B cell (primary cell): ENCODE measurements around the gene GPHN. TPM values are rescaled to one million over a fixed set of nuclear protein-coding genes. Genes with fewer than 3 reads are reported as not detected.

Experiments used
- ATAC-seq: fragments of 200-7000 bp; cut with Tn5 transposase; one replicate; pipeline ENCODE4 v1.10.0; 2021; ENCODE audit warnings: low read depth, mild to moderate bottlenecking, moderate number of reproducible peaks, moderate library complexity
- CTCF ChIA-PET: fragments of 350-600 bp; sonication (Branson Sonifier 250); formaldehyde crosslinking; loops from one replicate; lab custom pipeline; 2021; ENCODE audit warnings: antibody characterized with exemption, inconsistent platforms; lab: Charles Lee
- POLR2A ChIA-PET: fragments of 350-600 bp; sonication (Branson Sonifier 250); formaldehyde crosslinking; loops from one replicate; lab custom pipeline; 2021; ENCODE audit warnings: antibody characterized with exemption; lab: Charles Lee
- DNase-seq: peaks from one replicate; pipeline ENCODE4 v3.0.0; 2013
- H2AFZ ChIP-seq: 2 replicates; pipeline ENCODE4 v1.6.1; 2012; ENCODE audit warnings: mild to moderate bottlenecking, low read depth, low read length; ENCODE audit not compliant: insufficient read depth, poor library complexity, severe bottlenecking
- H3K27ac ChIP-seq, 2 donors: 1 replicate in 1 of 2; 2 replicates in 1 of 2; pipeline ENCODE4 v1.5.1; 2012 to 2013; ENCODE audit warnings: low read length in 2 of 2, mild to moderate bottlenecking in 2 of 2, moderate library complexity in 1 of 2
- H3K27me3 ChIP-seq, 4 experiments: fragments of 200-600 bp in 1 of 4; sonication (generic) in 1 of 4; replicated peaks in 1 of 4; 1 replicate in 2 of 4; 2 replicates in 2 of 4; pipeline versions ENCODE4 v1.6.1 to v1.7.0; 2013 to 2016; ENCODE audit warnings: low read length in 3 of 4, mild to moderate bottlenecking in 2 of 4, mixed read lengths in 1 of 4, moderate library complexity in 1 of 4; ENCODE audit not compliant: insufficient read depth in 4 of 4, control insufficient read depth in 3 of 4; ENCODE audit errors: control extremely low read depth in 1 of 4
- H3K36me3 ChIP-seq, 2 experiments: replicated peaks in 1 of 2; 1 replicate in 1 of 2; 2 replicates in 1 of 2; pipeline versions ENCODE4 v1.6.1 to v1.7.1; 2013; ENCODE audit warnings: low read length in 1 of 2; ENCODE audit not compliant: insufficient read depth in 2 of 2, control insufficient read depth in 1 of 2; ENCODE audit errors: control extremely low read depth in 1 of 2, extremely low read depth in 1 of 2
- H3K4me1 ChIP-seq, 2 donors: fragments of 200-600 bp in 1 of 2; sonication (generic) in 1 of 2; 1 replicate in 1 of 2; 2 replicates in 1 of 2; pipeline versions ENCODE4 v1.5.1 to v1.6.1; 2013 to 2017; ENCODE audit warnings: low read length in 2 of 2; ENCODE audit not compliant: control insufficient read depth in 2 of 2, insufficient read depth in 2 of 2
- H3K4me2 ChIP-seq: replicated peaks from 2 replicates; pipeline ENCODE3; 2012; ENCODE audit warnings: mild to moderate bottlenecking, low read depth, low read length; ENCODE audit not compliant: poor library complexity, severe bottlenecking
- H3K4me3 ChIP-seq, 5 experiments: fragments of 200-600 bp in 1 of 5; sonication (generic) in 1 of 5; 1 replicate in 3 of 5; 2 replicates in 2 of 5; pipeline versions ENCODE4 v1.5.1 to v1.7.0; 2011 to 2016; ENCODE audit warnings: low read length in 4 of 5, mild to moderate bottlenecking in 4 of 5, low read depth in 2 of 5, control low read depth in 1 of 5, moderate library complexity in 1 of 5; ENCODE audit not compliant: insufficient read depth in 1 of 5; ENCODE audit errors: control extremely low read depth in 1 of 5, extremely low read depth in 1 of 5
- H3K79me2 ChIP-seq: fragments of 200-600 bp; sonication (generic); one replicate; pipeline ENCODE4 v1.6.0; 2016; ENCODE audit warnings: low read length; ENCODE audit not compliant: control insufficient read depth, insufficient read depth
- H3K9ac ChIP-seq: fragments of 200-600 bp; sonication (generic); 2 replicates; pipeline ENCODE4 v1.6.1; 2017; ENCODE audit warnings: mild to moderate bottlenecking, low read length, moderate library complexity
- H3K9me3 ChIP-seq, 3 donors: one replicate each; pipeline versions ENCODE4 v1.6.1 to v1.7.1; 2013; ENCODE audit warnings: low read length in 2 of 3; ENCODE audit not compliant: control insufficient read depth in 2 of 3, insufficient read depth in 1 of 3; ENCODE audit errors: control extremely low read depth in 1 of 3
- H4K20me1 ChIP-seq: 2 replicates; pipeline ENCODE4 v1.6.0; 2012; ENCODE audit warnings: mild to moderate bottlenecking, low read length; ENCODE audit not compliant: insufficient read depth, control insufficient read depth, poor library complexity, severe bottlenecking
- H3K27ac Mint-ChIP-seq: one replicate; pipeline ENCODE4 v1.8.0; 2021; ENCODE audit warnings: mixed read lengths
- H3K27me3 Mint-ChIP-seq: one replicate; pipeline ENCODE4 v1.8.0; 2021; ENCODE audit warnings: mixed read lengths
- H3K4me1 Mint-ChIP-seq: one replicate; pipeline ENCODE4 v1.8.0; 2021; ENCODE audit warnings: mixed read lengths
- H3K4me3 Mint-ChIP-seq: one replicate; pipeline ENCODE4 v1.8.0; 2021; ENCODE audit warnings: mixed read lengths
- H3K9me3 Mint-ChIP-seq: one replicate; pipeline ENCODE4 v1.8.0; 2022; ENCODE audit warnings: mixed read lengths; ENCODE audit not compliant: insufficient read depth
- CTCF ChIP-seq: fragments of 200-600 bp; IDR thresholded peaks from one replicate; pipeline ENCODE4 v1.8.0; 2022; ENCODE audit warnings: antibody characterized with exemption, mild to moderate bottlenecking
- EZH2 ChIP-seq: IDR thresholded peaks from 2 replicates; pipeline ENCODE4 v1.6.1; 2012; ENCODE audit warnings: borderline replicate concordance, low read depth, mild to moderate bottlenecking, moderate library complexity, low read length; ENCODE audit not compliant: insufficient read depth, poor library complexity, severe bottlenecking
- WGBS: methylation state at CpG from one replicate; pipeline ENCODE4 v1.1.5; 2013; ENCODE audit warnings: missing lambda C conversion rate; ENCODE audit not compliant: insufficient coverage; 5-methylcytosine and 5-hydroxymethylcytosine counted together
- intact Hi-C: fragments of 100-400 bp; cut with micrococcal nuclease; formaldehyde crosslinking; loops from one replicate; pipeline ENCODE4 v1.10.0; 2022
- polyA plus RNA-seq: library from polyadenylated mRNA; depleted of rRNA; stranded (reverse); fragments of >200 nt; gene quantifications from 2 replicates; pipeline ENCODE4 v1.2.3, GENCODE V29; 2012
- total RNA-seq, 2 donors: library from RNA; stranded (reverse); fragments of 120-200 nt in 1 of 2; gene quantifications; 1 replicate in 1 of 2; 2 replicates in 1 of 2; pipeline versions ENCODE4 v1.2.3 to v1.2.4, GENCODE V29; 2013 to 2022

The GPHN gene
- total and polyA plus RNA-seq, 2 donors (not counting 1 experiment from before 2014, with no cell fraction given): 3.4 to 18.0 TPM

GRCh38 chr14:67112344-67112743, 604.4 kb downstream of the GPHN start:
- CTCF ChIA-PET: no interaction called here
- Histone ChIP-seq H3K4me2 (no peak overlapping the region), H3K9ac (no peak overlapping the region), H3K9me3 (peaks cover 0 to 4% (median 0%) of the 10 kb centered on the region in 3 donors), H3K27ac (no peak overlapping the region), H3K36me3 (no peaks in the 10 kb centered on the region), H3K27me3 (no peaks in the 10 kb centered on the region), H3K4me1 (no peaks in the 10 kb centered on the region), H3K4me3 (no peak overlapping the region), H3K79me2 (no peaks in the 10 kb centered on the region), H4K20me1 (no peaks in the 10 kb centered on the region), H2AFZ (no peak overlapping the region)
- Mint-ChIP-seq H3K4me1 (no peaks in the 10 kb centered on the region), H3K9me3 (no peaks in the 10 kb centered on the region), H3K27me3 (no peaks in the 10 kb centered on the region), H3K4me3 (no peak overlapping the region), H3K27ac (no peak overlapping the region)
- WGBS: 60% methylated on average over 1 of the region's 2 CpGs
- ATAC-seq (no peak), DNase-seq (no peak)
- intact Hi-C loops: no loop called here
- no peak for TF ChIP-seq CTCF
- no peak for TF ChIP-seq EZH2
- POLR2A ChIA-PET: no interaction called here

- no peak overlapping the region for H3K4me3 Mint-ChIP-seq
- Histone ChIP-seq H3K9me3 (no peaks in the 10 kb centered on the region), H3K27ac (no peak overlapping the region), H3K79me2 (no peaks in the 10 kb centered on the region), H3K9ac (no peak overlapping the region), H3K27me3 (no peaks in the 10 kb centered on the region), H3K4me2 (no peak overlapping the region), H3K4me1 (no peaks in the 10 kb centered on the region), H3K4me3 (no peak overlapping the region), H3K36me3 (peaks cover 0 to 2% of the 10 kb centered on the region in 2 experiments), H4K20me1 (no peaks in the 10 kb centered on the region), H2AFZ (no peak overlapping the region)
- H3K27ac Mint-ChIP-seq: no peak overlapping the region
- ChIA-PET CTCF (no interaction called here), POLR2A (no interaction called here)
- no peaks in the 10 kb centered on the region for H3K4me1 Mint-ChIP-seq
- peaks cover 2% of the 10 kb centered on the region for H3K9me3 Mint-ChIP-seq
- TF ChIP-seq CTCF (no peak), EZH2 (no peak)
- no CpG with 5 or more reads among the region's 3 CpGs for WGBS
- DNase-seq (no peak), ATAC-seq (no peak)
- H3K27me3 Mint-ChIP-seq: no peaks in the 10 kb centered on the region
- intact Hi-C loops: no loop called here
Measured at GRCh38 chr14:67127174-67127573, 619.2 kb downstream of the GPHN start.
